H9 (cell line): ENCODE results near the gene PACRGL. TPM values are rescaled to one million over a fixed set of nuclear protein-coding genes. Genes with fewer than 3 reads are reported as not detected.

Experiments used
- DNase-seq: peaks from one replicate; pipeline ENCODE4 v3.0.0-alpha.2; 2017
- H2AFZ ChIP-seq: one replicate; pipeline ENCODE4 v1.6.1; 2013; ENCODE audit warnings: mild to moderate bottlenecking, low read length, control low read depth, moderate library complexity
- H2AK5ac ChIP-seq: 2 replicates; pipeline ENCODE4 v1.6.1; 2013; ENCODE audit warnings: low read length, control low read depth, mixed read lengths; ENCODE audit not compliant: insufficient read length
- H2BK120ac ChIP-seq: one replicate; pipeline ENCODE4 v1.6.1; 2013; ENCODE audit warnings: low read depth, mild to moderate bottlenecking, low read length, control low read depth, inconsistent platforms; ENCODE audit not compliant: poor library complexity, severe bottlenecking
- H2BK12ac ChIP-seq: 2 replicates; pipeline ENCODE4 v1.6.1; 2013; ENCODE audit warnings: low read length, control low read depth, mixed read lengths, low read depth; ENCODE audit not compliant: insufficient read length
- H2BK15ac ChIP-seq: 2 replicates; pipeline ENCODE4 v1.6.1; 2013; ENCODE audit warnings: low read depth, low read length, control low read depth
- H2BK20ac ChIP-seq: one replicate; pipeline ENCODE4 v1.6.1; 2013; ENCODE audit warnings: low read depth, mild to moderate bottlenecking, low read length, control low read depth, inconsistent platforms; ENCODE audit not compliant: poor library complexity, severe bottlenecking
- H2BK5ac ChIP-seq: 2 replicates; pipeline ENCODE4 v1.6.1; 2013; ENCODE audit warnings: low read length, control low read depth, mixed read lengths; ENCODE audit not compliant: insufficient read length
- H3K14ac ChIP-seq: 2 replicates; pipeline ENCODE4 v1.6.1; 2013; ENCODE audit warnings: low read length, control low read depth; ENCODE audit not compliant: insufficient read depth
- H3K18ac ChIP-seq: 2 replicates; pipeline ENCODE4 v1.6.1; 2013; ENCODE audit warnings: low read depth, mild to moderate bottlenecking, mixed read lengths, low read length, control low read depth; ENCODE audit not compliant: insufficient read length
- H3K23ac ChIP-seq: 2 replicates; pipeline ENCODE4 v1.6.1; 2013; ENCODE audit warnings: low read length, control low read depth, mixed read lengths, low read depth; ENCODE audit not compliant: insufficient read length
- H3K23me2 ChIP-seq: 2 replicates; pipeline ENCODE4 v1.6.1; 2013; ENCODE audit warnings: low read depth, mild to moderate bottlenecking, mixed read lengths, low read length, control low read depth; ENCODE audit not compliant: insufficient read length, poor library complexity, severe bottlenecking
- H3K27ac ChIP-seq: 2 replicates; pipeline ENCODE4 v1.5.1; 2013; ENCODE audit warnings: low read length, control low read depth, mixed read lengths, low read depth; ENCODE audit not compliant: insufficient read length
- H3K27me3 ChIP-seq: 2 replicates; pipeline ENCODE4 v1.6.1; 2013; ENCODE audit warnings: low read length, control low read depth, inconsistent platforms; ENCODE audit not compliant: insufficient read depth
- H3K4ac ChIP-seq: 2 replicates; pipeline ENCODE4 v1.6.1; 2013; ENCODE audit warnings: low read depth, mild to moderate bottlenecking, control low read depth, inconsistent platforms, low read length, moderate library complexity
- H3K4me1 ChIP-seq: 2 replicates; pipeline ENCODE4 v1.6.1; 2013; ENCODE audit warnings: low read length, control low read depth, inconsistent platforms; ENCODE audit not compliant: insufficient read depth
- H3K4me2 ChIP-seq: 2 replicates; pipeline ENCODE4 v1.6.1; 2013; ENCODE audit warnings: low read length, control low read depth, mixed read lengths; ENCODE audit not compliant: insufficient read length, insufficient read depth
- H3K56ac ChIP-seq: 2 replicates; pipeline ENCODE4 v1.6.1; 2013; ENCODE audit warnings: low read depth, mild to moderate bottlenecking, mixed read lengths, low read length, control low read depth; ENCODE audit not compliant: insufficient read length
- H3K79me1 ChIP-seq: 2 replicates; pipeline ENCODE4 v1.6.1; 2013; ENCODE audit warnings: low read depth, mild to moderate bottlenecking, moderate library complexity, low read length, control low read depth, inconsistent platforms; ENCODE audit not compliant: insufficient read depth, poor library complexity, severe bottlenecking
- H3K79me2 ChIP-seq: 2 replicates; pipeline ENCODE4 v1.6.1; 2013; ENCODE audit warnings: low read length, control low read depth, inconsistent platforms; ENCODE audit not compliant: insufficient read depth
- H3K9ac ChIP-seq: 2 replicates; pipeline ENCODE4 v1.6.1; 2013; ENCODE audit warnings: low read length, control low read depth, mixed read lengths; ENCODE audit not compliant: insufficient read length; ENCODE audit errors: extremely low read depth
- H3K9me3 ChIP-seq: one replicate; pipeline ENCODE4 v1.6.1; 2013; ENCODE audit warnings: low read depth, low read length, inconsistent platforms; ENCODE audit not compliant: control insufficient read depth
- H3T11ph ChIP-seq: one replicate; pipeline ENCODE4 v1.6.1; 2013; ENCODE audit warnings: mild to moderate bottlenecking, low read length, control low read depth, inconsistent platforms
- H4K20me1 ChIP-seq: one replicate; pipeline ENCODE4 v1.6.1; 2013; ENCODE audit not compliant: control insufficient read depth, insufficient read length, insufficient read depth
- H4K5ac ChIP-seq: 2 replicates; pipeline ENCODE4 v1.6.1; 2013; ENCODE audit warnings: low read depth, mild to moderate bottlenecking, mixed read lengths, low read length, control low read depth; ENCODE audit not compliant: insufficient read length
- H4K8ac ChIP-seq: replicated peaks from 2 replicates; pipeline ENCODE4 v1.6.1; 2013; ENCODE audit warnings: low read length, control low read depth, mixed read lengths, low read depth; ENCODE audit not compliant: insufficient read length
- H4K91ac ChIP-seq: 2 replicates; pipeline ENCODE4 v1.6.1; 2013; ENCODE audit warnings: low read depth, mild to moderate bottlenecking, moderate library complexity, mixed read lengths, low read length, control low read depth; ENCODE audit not compliant: insufficient read length
- H3K27ac Mint-ChIP-seq, 3 experiments: 2 replicates in 2 of 3; 3 replicates in 1 of 3; pipeline ENCODE4 v1.8.0; 2020 to 2021; ENCODE audit warnings: mixed read lengths in 3 of 3, mild to moderate bottlenecking in 1 of 3, moderate library complexity in 1 of 3
- H3K27me3 Mint-ChIP-seq: 2 replicates; pipeline ENCODE4 v1.8.0; 2021; ENCODE audit warnings: low read depth, mild to moderate bottlenecking, moderate library complexity, mixed read lengths
- H3K36me3 Mint-ChIP-seq, 3 experiments: 2 replicates in 2 of 3; 3 replicates in 1 of 3; pipeline ENCODE4 v1.8.0; 2020 to 2021; ENCODE audit warnings: low read depth in 3 of 3, mixed read lengths in 3 of 3; ENCODE audit not compliant: insufficient read depth in 1 of 3
- H3K4me1 Mint-ChIP-seq, 2 experiments: 2 replicates each; pipeline ENCODE4 v1.8.0; 2020; ENCODE audit warnings: mixed read lengths in 2 of 2
- H3K4me3 Mint-ChIP-seq, 2 experiments: 2 replicates in 1 of 2; 3 replicates in 1 of 2; pipeline ENCODE4 v1.8.0; 2020 to 2021; ENCODE audit warnings: mild to moderate bottlenecking in 2 of 2, mixed read lengths in 2 of 2, moderate library complexity in 1 of 2
- H3K9me3 Mint-ChIP-seq, 2 experiments: 2 replicates in 1 of 2; 3 replicates in 1 of 2; pipeline ENCODE4 v1.8.0; 2020; ENCODE audit warnings: mild to moderate bottlenecking in 2 of 2, mixed read lengths in 2 of 2, moderate library complexity in 1 of 2
- WGBS: extraction: QIAGEN DNeasy Blood & Tissue Kit; methylation state at CpG from one replicate; pipeline ENCODE4 v1.1.7; 2013; ENCODE audit warnings: missing lambda C conversion rate, low lambda C conversion rate, mixed read lengths; ENCODE audit not compliant: insufficient read length; ENCODE audit errors: extremely low coverage; 5-methylcytosine and 5-hydroxymethylcytosine counted together
- total RNA-seq: library from RNA; stranded (reverse); gene quantifications from 2 replicates; pipeline ENCODE4 v1.2.1, GENCODE V29; 2021
- TF ChIP-seq, protein P1 (sequence below): fragments of 200-600 bp; sonication (generic); conservative IDR thresholded peaks from 3 replicates; pipeline ENCODE4 v1.8.0; 2021; ENCODE audit warnings: antibody characterized with exemption, mild to moderate bottlenecking

The PACRGL gene
- total RNA-seq, 1 experiment from 2014 or later, result 18.7 TPM

DNA sequence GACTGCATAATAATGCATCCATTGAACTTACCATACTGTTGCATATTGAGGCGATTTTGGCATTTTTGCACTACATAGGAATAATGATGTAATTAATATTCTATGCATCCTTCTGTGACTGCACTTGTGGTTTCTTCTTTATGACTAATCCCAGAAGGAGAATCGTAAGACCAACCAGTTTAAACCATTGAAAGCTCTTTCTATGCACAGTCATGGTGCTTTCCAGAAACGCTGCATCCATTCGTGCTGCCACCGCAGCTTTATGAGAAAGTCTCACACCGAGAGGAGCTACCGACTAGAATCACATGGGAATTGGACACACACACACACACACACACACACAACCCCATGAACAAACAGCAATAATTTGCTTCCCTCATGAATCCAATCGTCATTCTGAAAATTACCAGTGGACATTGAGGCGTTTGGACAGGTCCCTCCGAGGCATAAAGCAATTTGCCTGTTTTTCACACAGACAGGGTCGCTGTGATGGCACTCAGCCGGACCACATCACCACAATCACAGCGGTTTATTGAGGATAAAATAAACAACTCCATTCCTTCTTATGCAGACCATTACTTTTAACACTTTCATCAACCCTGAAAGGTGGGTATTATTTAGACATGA lies 64.2 kb downstream of the PACRGL start:
- no peaks in the 10 kb centered on the region for H3K79me1 ChIP-seq

More for the DNA sequence above, 64.2 kb downstream of the PACRGL start:
- Histone ChIP-seq H2BK120ac (no peak overlapping the region), H2BK5ac (no peak overlapping the region), H2BK15ac (no peak overlapping the region), H3T11ph (no peak overlapping the region), H3K9ac (no peak overlapping the region), H3K27me3 (no peaks in the 10 kb centered on the region), H3K18ac (no peak overlapping the region), H3K27ac (no peak overlapping the region), H4K20me1 (no peaks in the 10 kb centered on the region), H3K14ac (no peak overlapping the region), H2AK5ac (no peak overlapping the region), H3K9me3 (no peaks in the 10 kb centered on the region), H2AFZ (no peak overlapping the region), H3K4me2 (no peak overlapping the region), H3K23me2 (no peaks in the 10 kb centered on the region), H2BK12ac (no peak overlapping the region), H4K5ac (no peak overlapping the region), H2BK20ac (no peak overlapping the region), H3K79me2 (no peaks in the 10 kb centered on the region), H3K23ac (no peak overlapping the region), H4K8ac (no peak overlapping the region), H3K4me1 (no peaks in the 10 kb centered on the region), H3K4ac (no peak overlapping the region), H3K56ac (no peak overlapping the region), H4K91ac (no peak overlapping the region)
- Mint-ChIP-seq H3K9me3 (no peaks in the 10 kb centered on the region), H3K4me3 (no peak overlapping the region), H3K27me3 (no peaks in the 10 kb centered on the region), H3K4me1 (no peaks in the 10 kb centered on the region), H3K36me3 (no peaks in the 10 kb centered on the region), H3K27ac (no peak overlapping the region)
- DNase-seq, result no peak
- WGBS, result no CpG with 5 or more reads among the region's 13 CpGs
- TF ChIP-seq, protein P1, sequence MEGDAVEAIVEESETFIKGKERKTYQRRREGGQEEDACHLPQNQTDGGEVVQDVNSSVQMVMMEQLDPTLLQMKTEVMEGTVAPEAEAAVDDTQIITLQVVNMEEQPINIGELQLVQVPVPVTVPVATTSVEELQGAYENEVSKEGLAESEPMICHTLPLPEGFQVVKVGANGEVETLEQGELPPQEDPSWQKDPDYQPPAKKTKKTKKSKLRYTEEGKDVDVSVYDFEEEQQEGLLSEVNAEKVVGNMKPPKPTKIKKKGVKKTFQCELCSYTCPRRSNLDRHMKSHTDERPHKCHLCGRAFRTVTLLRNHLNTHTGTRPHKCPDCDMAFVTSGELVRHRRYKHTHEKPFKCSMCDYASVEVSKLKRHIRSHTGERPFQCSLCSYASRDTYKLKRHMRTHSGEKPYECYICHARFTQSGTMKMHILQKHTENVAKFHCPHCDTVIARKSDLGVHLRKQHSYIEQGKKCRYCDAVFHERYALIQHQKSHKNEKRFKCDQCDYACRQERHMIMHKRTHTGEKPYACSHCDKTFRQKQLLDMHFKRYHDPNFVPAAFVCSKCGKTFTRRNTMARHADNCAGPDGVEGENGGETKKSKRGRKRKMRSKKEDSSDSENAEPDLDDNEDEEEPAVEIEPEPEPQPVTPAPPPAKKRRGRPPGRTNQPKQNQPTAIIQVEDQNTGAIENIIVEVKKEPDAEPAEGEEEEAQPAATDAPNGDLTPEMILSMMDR, result no peak
